Measurements from ENCODE around the gene USP54. TPM values are rescaled to one million over a fixed set of nuclear protein-coding genes. Genes with fewer than 3 reads are reported as not detected.

USP54 gene
- total and polyA plus RNA-seq, 2 experiments from 2014 or later = 4.2 to 6.8 TPM

DNA sequence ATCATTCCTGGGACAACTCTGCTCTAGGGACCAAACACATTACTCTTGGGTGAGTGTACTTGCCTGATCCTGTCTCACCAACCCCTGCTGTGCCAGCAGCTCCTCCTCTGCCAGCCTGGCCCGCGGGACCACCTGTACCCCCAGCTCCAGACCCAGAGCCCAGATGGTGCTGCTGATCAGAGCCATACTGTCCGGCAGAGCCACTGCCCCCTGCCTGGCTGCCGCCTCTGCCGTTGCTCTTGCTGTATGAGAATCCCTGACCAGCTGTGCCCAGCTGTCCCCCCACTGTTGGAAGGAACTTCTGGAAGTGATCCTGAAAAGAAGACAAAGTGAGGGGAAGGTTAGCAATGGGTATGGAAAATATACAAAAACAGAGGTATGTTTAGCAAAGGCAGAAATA is 43.3 kb upstream of the USP54 start:
- Histone ChIP-seq H3K4me2 (ENCODE audit: unreplicated experiment) (no peak overlapping the region), H3K79me2 (ENCODE audit: insufficient read depth) (no peaks in the 10 kb centered on the region), H4K20me1 (ENCODE audit: insufficient read depth) (no peaks in the 10 kb centered on the region), H2AFZ (no peak overlapping the region), H3K9ac (no peak overlapping the region), H3K27me3 (replicated peaks; ENCODE audit: insufficient read depth) (no peaks in the 10 kb centered on the region), H3K27ac (no peak overlapping the region), H3K4me1 (ENCODE audit: insufficient read depth) (no peaks in the 10 kb centered on the region), H3K4me3 (no peak overlapping the region), H3K36me3 (ENCODE audit: low read depth) (no peaks in the 10 kb centered on the region), H3K9me3 (ENCODE audit: low read depth) (no peaks in the 10 kb centered on the region), H3F3A (ENCODE audit: insufficient read depth) (no peaks in the 10 kb centered on the region), H3K9me2 (ENCODE audit: insufficient read depth) (no peaks in the 10 kb centered on the region)
- no peak for TF ChIP-seq EZH2 (IDR thresholded peaks at IDR 0.05; ENCODE audit: insufficient read depth, poor library complexity, severe bottlenecking)
- TF ChIP-seq EZH2phosphoT487 (IDR thresholded peaks at IDR 0.05; ENCODE audit: insufficient read depth, low read depth) = no peak
- WGBS, 2 experiments (ENCODE audit: low coverage in 1 of 2, low lambda C conversion rate in 2 of 2, missing lambda C conversion rate in 2 of 2) = 62 to 70% methylated on average over 5 of the region's 5 CpGs
- no peak for DNase-seq
- in situ Hi-C loops (cut with MboI) = no loop called here

DNA sequence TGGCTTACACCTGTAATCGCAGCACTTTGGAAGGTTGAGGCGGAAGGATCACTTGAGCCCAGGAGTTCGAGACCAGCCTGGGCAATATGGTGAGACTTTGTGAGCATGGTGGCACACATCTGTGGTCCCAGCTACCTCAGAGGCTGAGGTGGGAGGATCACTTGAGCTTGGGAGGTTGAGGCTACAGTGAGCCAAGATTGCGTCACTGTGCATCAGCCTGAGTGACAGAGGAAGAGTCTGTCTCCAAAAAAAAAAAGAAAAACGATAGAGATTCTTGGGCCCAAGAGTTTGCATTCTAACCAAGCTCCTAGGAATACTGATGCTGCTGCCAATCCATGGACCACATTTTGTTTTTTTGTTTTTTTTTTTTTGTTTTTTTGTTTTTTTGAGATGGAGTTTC is 38.0 kb upstream of the USP54 start:
- H3K9me3 ChIP-seq (ENCODE audit: low read depth) = no peaks in the 10 kb centered on the region
- H3K27me3 ChIP-seq (replicated peaks; ENCODE audit: insufficient read depth) = no peaks in the 10 kb centered on the region
- no peak for DNase-seq
- in situ Hi-C loops (cut with MboI) = no loop called here
- H3K27ac ChIP-seq = no peak overlapping the region
- no peak overlapping the region for H3K4me2 ChIP-seq (ENCODE audit: unreplicated experiment)
- peaks cover 8% of the 10 kb centered on the region; the same call in 1 of the 2 replicates for H3K79me2 ChIP-seq (ENCODE audit: insufficient read depth)
- H2AFZ ChIP-seq = no peak overlapping the region
- no peaks in the 10 kb centered on the region for H3K36me3 ChIP-seq (ENCODE audit: low read depth)
- peaks cover 7% of the 10 kb centered on the region for H3K4me1 ChIP-seq (ENCODE audit: insufficient read depth)
- H3K4me3 ChIP-seq = no peak overlapping the region
- no peak overlapping the region for H3K9ac ChIP-seq
- H4K20me1 ChIP-seq (ENCODE audit: insufficient read depth) = no peaks in the 10 kb centered on the region
- 93 to 94% methylated on average over 5 of the region's 5 CpGs for WGBS, 2 experiments (ENCODE audit: low coverage in 1 of 2, low lambda C conversion rate in 2 of 2, missing lambda C conversion rate in 2 of 2)
- H3K9me2 ChIP-seq (ENCODE audit: insufficient read depth) = no peaks in the 10 kb centered on the region
- peaks cover 5% of the 10 kb centered on the region for H3F3A ChIP-seq (ENCODE audit: insufficient read depth)
- no peak for TF ChIP-seq EZH2 (IDR thresholded peaks at IDR 0.05; ENCODE audit: insufficient read depth, poor library complexity, severe bottlenecking)
- no peak for TF ChIP-seq EZH2phosphoT487 (IDR thresholded peaks at IDR 0.05; ENCODE audit: insufficient read depth, low read depth)

DNA sequence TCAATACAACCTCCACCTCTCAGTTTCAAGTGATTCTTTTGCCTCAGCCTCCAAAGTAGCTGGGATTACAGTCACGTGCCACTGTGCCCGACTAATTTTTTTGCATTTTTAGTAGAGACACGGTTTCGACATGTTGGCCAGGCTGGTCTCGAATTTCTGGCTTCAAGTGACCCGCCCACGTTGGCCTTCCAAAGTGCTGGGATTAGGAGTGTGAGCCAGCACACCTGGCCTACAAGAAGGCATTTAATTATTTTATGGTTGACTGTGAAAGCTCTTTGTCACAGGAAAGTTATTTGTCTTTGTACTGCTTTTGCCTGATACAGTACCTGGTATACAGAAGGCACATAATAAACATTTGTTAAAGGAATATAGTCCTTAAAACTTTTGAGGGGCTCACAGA is 37.3 kb upstream of the USP54 start:
- in situ Hi-C loops (cut with MboI) = no loop called here
- Histone ChIP-seq H2AFZ (no peak overlapping the region), H3K9me3 (ENCODE audit: low read depth) (no peaks in the 10 kb centered on the region), H3K4me1 (ENCODE audit: insufficient read depth) (peaks cover 7% of the 10 kb centered on the region), H3K9ac (no peak overlapping the region), H3K9me2 (ENCODE audit: insufficient read depth) (no peaks in the 10 kb centered on the region), H3K4me2 (ENCODE audit: unreplicated experiment) (no peak overlapping the region), H3K36me3 (ENCODE audit: low read depth) (no peaks in the 10 kb centered on the region), H3K4me3 (no peak overlapping the region), H4K20me1 (ENCODE audit: insufficient read depth) (no peaks in the 10 kb centered on the region), H3K79me2 (ENCODE audit: insufficient read depth) (peaks cover 8% of the 10 kb centered on the region; the same call in 1 of the 2 replicates), H3K27ac (no peak overlapping the region), H3K27me3 (replicated peaks; ENCODE audit: insufficient read depth) (no peaks in the 10 kb centered on the region), H3F3A (ENCODE audit: insufficient read depth) (peaks cover 5% of the 10 kb centered on the region)
- DNase-seq = no peak
- WGBS, 2 experiments (ENCODE audit: low coverage in 1 of 2, low lambda C conversion rate in 2 of 2, missing lambda C conversion rate in 2 of 2) = 70 to 78% methylated on average over 7 of the region's 7 CpGs
- TF ChIP-seq EZH2phosphoT487 (IDR thresholded peaks at IDR 0.05; ENCODE audit: insufficient read depth, low read depth) (no peak), EZH2 (IDR thresholded peaks at IDR 0.05; ENCODE audit: insufficient read depth, poor library complexity, severe bottlenecking) (no peak)

DNA sequence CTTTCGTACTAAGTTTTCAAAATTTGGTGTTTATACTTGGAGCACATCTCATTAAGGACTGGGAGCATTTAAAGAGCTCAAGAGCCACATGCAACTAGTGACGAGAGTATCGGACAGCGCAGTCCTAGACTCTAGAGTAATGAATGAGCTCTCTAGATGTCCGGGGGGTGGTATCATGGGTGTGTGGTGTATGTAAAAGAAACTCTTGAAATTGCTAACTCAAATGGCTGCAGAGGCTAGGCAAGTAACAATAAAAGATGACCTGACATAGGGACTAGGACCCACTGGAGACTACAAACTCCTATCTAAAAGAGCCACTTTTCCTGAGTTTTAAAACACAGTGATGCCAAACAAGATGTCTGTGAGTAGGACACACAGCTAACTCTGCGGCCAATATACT is 36.2 kb upstream of the USP54 start:
- in situ Hi-C loops (cut with MboI) = no loop called here
- no peak overlapping the region for H3K9ac ChIP-seq
- no peaks in the 10 kb centered on the region for H3K9me2 ChIP-seq (ENCODE audit: insufficient read depth)
- TF ChIP-seq EZH2 (IDR thresholded peaks at IDR 0.05; ENCODE audit: insufficient read depth, poor library complexity, severe bottlenecking) = no peak
- no peak for TF ChIP-seq EZH2phosphoT487 (IDR thresholded peaks at IDR 0.05; ENCODE audit: insufficient read depth, low read depth)
- H3F3A ChIP-seq (ENCODE audit: insufficient read depth) = peaks cover 5% of the 10 kb centered on the region
- no peak for DNase-seq
- peaks cover 7% of the 10 kb centered on the region for H3K4me1 ChIP-seq (ENCODE audit: insufficient read depth)
- no peaks in the 10 kb centered on the region for H3K9me3 ChIP-seq (ENCODE audit: low read depth)
- no peak overlapping the region for H2AFZ ChIP-seq
- H3K79me2 ChIP-seq (ENCODE audit: insufficient read depth) = peaks cover 8% of the 10 kb centered on the region; the same call in 1 of the 2 replicates
- H3K36me3 ChIP-seq (ENCODE audit: low read depth) = no peaks in the 10 kb centered on the region
- no peak overlapping the region for H3K27ac ChIP-seq
- WGBS, 2 experiments (ENCODE audit: low coverage in 1 of 2, low lambda C conversion rate in 2 of 2, missing lambda C conversion rate in 2 of 2) = 89 to 92% methylated on average over 6 of the region's 6 CpGs
- H3K4me2 ChIP-seq (ENCODE audit: unreplicated experiment) = no peak overlapping the region
- H4K20me1 ChIP-seq (ENCODE audit: insufficient read depth) = no peaks in the 10 kb centered on the region
- H3K27me3 ChIP-seq (replicated peaks; ENCODE audit: insufficient read depth) = no peaks in the 10 kb centered on the region
- H3K4me3 ChIP-seq = no peak overlapping the region

All from GM23248 (cell line).